Ishikawa (cell line): ENCODE results near the gene PLEKHA5.

Source experiments
- CEBPB ChIP-seq: IDR thresholded peaks from 2 replicates; pipeline ENCODE4 v1.6.1; 2012
- CREB1 ChIP-seq: IDR thresholded peaks from 2 replicates; pipeline ENCODE4 v1.6.1; 2012; ENCODE audit warnings: low read depth
- EGR1 ChIP-seq: IDR thresholded peaks from 2 replicates; pipeline ENCODE4 v1.6.1; 2012
- EP300 ChIP-seq: IDR thresholded peaks from 2 replicates; pipeline ENCODE4 v1.6.1; 2012; ENCODE audit warnings: borderline replicate concordance
- FOXM1 ChIP-seq: IDR thresholded peaks from 2 replicates; pipeline ENCODE4 v1.6.1; 2012; ENCODE audit warnings: low read depth, borderline replicate concordance
- MAX ChIP-seq: IDR thresholded peaks from 2 replicates; pipeline ENCODE4 v1.6.1; 2012
- NFIC ChIP-seq: IDR thresholded peaks from 2 replicates; pipeline ENCODE4 v1.6.1; 2012
- RAD21 ChIP-seq: IDR thresholded peaks from 2 replicates; pipeline ENCODE4 v1.6.1; 2012; ENCODE audit warnings: low read depth
- REST ChIP-seq: IDR thresholded peaks from 2 replicates; pipeline ENCODE4 v1.6.1; 2012; ENCODE audit warnings: low read depth, mild to moderate bottlenecking
- TAF1 ChIP-seq: IDR thresholded peaks from 2 replicates; pipeline ENCODE4 v1.6.1; 2012; ENCODE audit warnings: low read depth, mild to moderate bottlenecking
- TCF12 ChIP-seq: IDR thresholded peaks from 2 replicates; pipeline ENCODE4 v1.6.1; 2012; ENCODE audit warnings: low read depth
- TEAD4 ChIP-seq: IDR thresholded peaks from 2 replicates; pipeline ENCODE4 v1.6.1; 2012
- USF1 ChIP-seq: IDR thresholded peaks from 2 replicates; pipeline ENCODE4 v1.6.1; 2012
- YY1 ChIP-seq: IDR thresholded peaks from 2 replicates; pipeline ENCODE4 v1.6.1; 2012; ENCODE audit warnings: low read depth
- ZBTB7A ChIP-seq: IDR thresholded peaks from 2 replicates; pipeline ENCODE4 v1.6.1; 2012; ENCODE audit warnings: low read depth

The PLEKHA5 gene

GRCh38 chr12:19282133-19282699, 152.7 kb downstream of the PLEKHA5 start:
- TF ChIP-seq CREB1, result no peak
- TF ChIP-seq USF1, result no peak
- no peak for TF ChIP-seq CEBPB
- TF ChIP-seq MAX, result no peak
- TF ChIP-seq EP300, result no peak
- TF ChIP-seq RAD21, result no peak
- no peak for TF ChIP-seq NFIC
- no peak for TF ChIP-seq YY1
- TF ChIP-seq TAF1, result no peak
- TF ChIP-seq FOXM1, result no peak
- no peak for TF ChIP-seq TEAD4
- no peak for TF ChIP-seq TCF12
- TF ChIP-seq ZBTB7A, result no peak
- no peak for TF ChIP-seq EGR1
- no peak for TF ChIP-seq REST

- TF ChIP-seq EP300 (no peak), ZBTB7A (no peak), TCF12 (no peak), MAX (no peak), CREB1 (no peak), USF1 (no peak), TAF1 (no peak), YY1 (no peak), NFIC (no peak), FOXM1 (no peak)
These were observed 155.1 kb downstream of the PLEKHA5 start for GRCh38 chr12:19284658-19285057.

- TF ChIP-seq CREB1 (no peak), EP300 (no peak), TEAD4 (no peak), ZBTB7A (no peak), YY1 (no peak), TAF1 (no peak), MAX (no peak), EGR1 (no peak), REST (no peak), NFIC (no peak), TCF12 (no peak), CEBPB (no peak), FOXM1 (no peak)
These were observed 156.4 kb downstream of the PLEKHA5 start for GRCh38 chr12:19285793-19286448.

GRCh38 chr12:19287302-19287701, 157.8 kb downstream of the PLEKHA5 start:
- no peak for TF ChIP-seq TCF12
- no peak for TF ChIP-seq YY1
- no peak for TF ChIP-seq RAD21
- no peak for TF ChIP-seq FOXM1
- no peak for TF ChIP-seq USF1
- no peak for TF ChIP-seq NFIC

- no peak for TF ChIP-seq TEAD4
- TF ChIP-seq FOXM1, result no peak
- no peak for TF ChIP-seq ZBTB7A
- no peak for TF ChIP-seq TCF12
- TF ChIP-seq CEBPB, result no peak
These were observed 158.6 kb downstream of the PLEKHA5 start for GRCh38 chr12:19288161-19288560.
